Mesenchymal stem cell (in vitro differentiated cells and primary cell): Measurements from ENCODE around the gene SUMO4.

ENCODE experiments used
- DNase-seq: peaks from one replicate; pipeline ENCODE4 v3.0.0-alpha.2; 2013
- H2AFZ ChIP-seq: one replicate; pipeline ENCODE4 v1.6.1; 2013; ENCODE audit warnings: low read depth, mild to moderate bottlenecking, control low read depth, inconsistent platforms, low read length, moderate library complexity
- H2AK5ac ChIP-seq: 2 replicates; pipeline ENCODE4 v1.6.1; 2013; ENCODE audit warnings: low read length, moderate library complexity, mild to moderate bottlenecking, inconsistent platforms; ENCODE audit not compliant: severe bottlenecking
- H2BK120ac ChIP-seq: one replicate; pipeline ENCODE4 v1.6.1; 2013; ENCODE audit warnings: low read depth, mild to moderate bottlenecking, inconsistent platforms, low read length, moderate library complexity
- H2BK12ac ChIP-seq, 2 experiments: one replicate each; pipeline ENCODE4 v1.6.1; 2013; ENCODE audit warnings: inconsistent platforms in 2 of 2, low read length in 2 of 2, mild to moderate bottlenecking in 2 of 2, moderate library complexity in 2 of 2, control low read depth in 1 of 2
- H2BK15ac ChIP-seq: one replicate; pipeline ENCODE4 v1.6.1; 2013; ENCODE audit warnings: mild to moderate bottlenecking, low read depth, inconsistent platforms; ENCODE audit not compliant: poor library complexity, severe bottlenecking
- H2BK5ac ChIP-seq: 2 replicates; pipeline ENCODE4 v1.6.1; 2013; ENCODE audit warnings: low read depth, mild to moderate bottlenecking, low read length, control low read depth, inconsistent platforms; ENCODE audit not compliant: poor library complexity, severe bottlenecking
- H3K14ac ChIP-seq, 2 experiments: one replicate each; pipeline ENCODE4 v1.6.1; 2013; ENCODE audit warnings: inconsistent platforms in 2 of 2, low read length in 2 of 2, control low read depth in 1 of 2, mild to moderate bottlenecking in 1 of 2, moderate library complexity in 1 of 2
- H3K18ac ChIP-seq, 2 experiments: one replicate each; pipeline ENCODE4 v1.6.1; 2013; ENCODE audit warnings: inconsistent platforms in 2 of 2, low read length in 2 of 2, control low read depth in 1 of 2, low read depth in 1 of 2, mild to moderate bottlenecking in 1 of 2
- H3K23ac ChIP-seq, 2 experiments: one replicate each; pipeline ENCODE4 v1.6.1; 2013; ENCODE audit warnings: inconsistent platforms in 2 of 2, low read length in 2 of 2, mild to moderate bottlenecking in 2 of 2, moderate library complexity in 2 of 2, control low read depth in 1 of 2
- H3K27ac ChIP-seq: 2 replicates; pipeline ENCODE4 v1.5.1; 2013; ENCODE audit warnings: mild to moderate bottlenecking, moderate library complexity, low read length, control low read depth, inconsistent platforms; ENCODE audit not compliant: poor library complexity, severe bottlenecking
- H3K27me3 ChIP-seq, 2 experiments: 2 replicates each; pipeline versions ENCODE4 v1.6.1 to v1.7.0; 2013; ENCODE audit warnings: low read length in 2 of 2, mild to moderate bottlenecking in 2 of 2, moderate library complexity in 2 of 2, control low read depth in 1 of 2, inconsistent platforms in 1 of 2; ENCODE audit not compliant: control insufficient read depth in 1 of 2, insufficient read depth in 1 of 2
- H3K36me3 ChIP-seq, 2 experiments: 2 replicates each; pipeline versions ENCODE4 v1.6.1 to v1.7.0; 2013; ENCODE audit warnings: low read length in 2 of 2, control low read depth in 1 of 2, inconsistent platforms in 1 of 2, low read depth in 1 of 2, mild to moderate bottlenecking in 1 of 2; ENCODE audit not compliant: insufficient read depth in 2 of 2, control insufficient read depth in 1 of 2
- H3K4ac ChIP-seq, 2 experiments: one replicate each; pipeline ENCODE4 v1.6.1; 2013; ENCODE audit warnings: inconsistent platforms in 2 of 2, low read length in 2 of 2, mild to moderate bottlenecking in 2 of 2, moderate library complexity in 2 of 2, control low read depth in 1 of 2, low read depth in 1 of 2
- H3K4me1 ChIP-seq: 2 replicates; pipeline ENCODE4 v1.6.1; 2013; ENCODE audit warnings: low read depth, low read length, control low read depth; ENCODE audit not compliant: control insufficient read depth, insufficient read depth
- H3K4me2 ChIP-seq: 2 replicates; pipeline ENCODE4 v1.6.1; 2013; ENCODE audit warnings: low read length, mild to moderate bottlenecking, inconsistent platforms; ENCODE audit not compliant: poor library complexity, severe bottlenecking
- H3K4me3 ChIP-seq, 2 experiments: 2 replicates each; pipeline versions ENCODE4 v1.5.1 to v1.7.0; 2013; ENCODE audit warnings: low read length in 2 of 2, mild to moderate bottlenecking in 2 of 2, control low read depth in 1 of 2, low read depth in 1 of 2; ENCODE audit not compliant: insufficient read depth in 1 of 2
- H3K79me1 ChIP-seq: replicated peaks from 2 replicates; pipeline ENCODE4 v1.6.1; 2013; ENCODE audit warnings: mild to moderate bottlenecking, control low read depth, low read length, inconsistent platforms; ENCODE audit not compliant: poor library complexity, severe bottlenecking
- H3K9ac ChIP-seq: 2 replicates; pipeline ENCODE4 v1.7.0; 2013; ENCODE audit warnings: mild to moderate bottlenecking, low read length, moderate library complexity
- H3K9me3 ChIP-seq: 2 replicates; pipeline ENCODE4 v1.7.0; 2013; ENCODE audit warnings: mild to moderate bottlenecking, low read length; ENCODE audit not compliant: control insufficient read depth
- H4K8ac ChIP-seq: one replicate; pipeline ENCODE4 v1.6.1; 2013; ENCODE audit warnings: inconsistent platforms, mild to moderate bottlenecking, low read length, moderate library complexity
- H4K91ac ChIP-seq: one replicate; pipeline ENCODE4 v1.6.1; 2013; ENCODE audit warnings: mild to moderate bottlenecking, low read length, inconsistent platforms
- WGBS: methylation state at CpG from one replicate; pipeline ENCODE4 v1.1.7; 2013; ENCODE audit warnings: mixed read lengths; 5-methylcytosine and 5-hydroxymethylcytosine counted together

The SUMO4 gene

DNA sequence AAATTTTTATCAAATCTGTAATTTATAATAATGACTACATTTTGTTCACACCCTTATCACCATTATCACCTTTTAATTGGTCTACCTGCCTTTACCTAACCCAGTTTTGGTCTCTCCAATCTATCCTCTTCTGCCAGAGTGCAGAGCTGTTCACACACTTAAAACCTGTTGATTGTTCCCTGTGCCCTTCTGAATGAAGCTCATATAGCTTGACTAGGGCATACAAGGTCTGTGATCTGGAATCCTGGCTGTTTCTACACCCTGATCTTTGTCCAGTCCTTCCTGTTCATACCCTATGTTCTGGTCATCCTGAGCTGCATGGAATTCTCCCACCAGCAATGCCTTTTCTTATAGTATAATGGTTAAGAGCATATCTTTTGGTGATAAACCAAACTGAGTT lies 28.9 kb upstream of the SUMO4 start:
- Histone ChIP-seq H2AFZ (no peak overlapping the region), H4K8ac (no peak overlapping the region), H3K18ac (no peak overlapping the region), H3K27me3 (no peaks in the 10 kb centered on the region), H3K4me3 (no peak overlapping the region), H2AK5ac (no peak overlapping the region), H3K14ac (no peak overlapping the region), H2BK120ac (no peak overlapping the region), H3K4me1 (no peaks in the 10 kb centered on the region), H3K9ac (no peak overlapping the region), H3K4ac (no peak overlapping the region), H3K36me3 (peaks cover 3 to 43% of the 10 kb centered on the region in 2 experiments), H2BK12ac (no peak overlapping the region), H4K91ac (no peak overlapping the region), H3K9me3 (no peaks in the 10 kb centered on the region), H3K27ac (no peak overlapping the region), H3K23ac (no peak overlapping the region), H3K4me2 (no peak overlapping the region), H2BK15ac (no peak overlapping the region), H3K79me1 (peaks cover 5% of the 10 kb centered on the region), H2BK5ac (no peak overlapping the region)
- no peak for DNase-seq

DNA sequence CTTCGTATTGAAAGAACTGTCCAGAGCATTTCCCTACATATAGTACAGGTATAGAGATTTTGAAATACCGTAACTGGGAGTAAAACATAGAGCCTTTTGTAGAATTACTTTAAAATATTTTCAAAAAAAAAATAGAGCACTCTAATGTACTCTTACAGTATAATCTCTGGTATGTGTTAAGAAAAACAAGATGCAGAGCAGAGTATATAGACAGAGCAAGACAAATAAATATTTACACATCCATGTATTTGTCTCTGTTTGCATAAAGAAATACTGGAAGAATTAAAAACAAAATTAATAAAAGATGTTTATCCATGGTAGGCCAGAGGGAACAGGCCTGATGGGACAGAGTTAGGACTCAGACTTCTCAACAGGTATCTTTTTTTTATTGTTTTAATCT lies 28.0 kb upstream of the SUMO4 start:
- H3K79me1 ChIP-seq = peaks cover 5% of the 10 kb centered on the region
- no peak overlapping the region for H2AK5ac ChIP-seq
- no peak overlapping the region for H3K27ac ChIP-seq
- H3K9me3 ChIP-seq = no peaks in the 10 kb centered on the region
- H4K91ac ChIP-seq = no peak overlapping the region
- H3K36me3 ChIP-seq = peaks cover 3 to 43% of the 10 kb centered on the region in 2 experiments
- no peak overlapping the region for H3K4me3 ChIP-seq
- no peak overlapping the region for H3K14ac ChIP-seq
- no peak overlapping the region for H2BK5ac ChIP-seq
- H3K4me1 ChIP-seq = no peaks in the 10 kb centered on the region
- no peak overlapping the region for H3K18ac ChIP-seq
- H2BK15ac ChIP-seq = no peak overlapping the region
- H4K8ac ChIP-seq = no peak overlapping the region
- H3K4ac ChIP-seq = no peak overlapping the region
- no peak overlapping the region for H2AFZ ChIP-seq
- H2BK12ac ChIP-seq = no peak overlapping the region
- H2BK120ac ChIP-seq = no peak overlapping the region
- DNase-seq = no peak
- no peaks in the 10 kb centered on the region for H3K27me3 ChIP-seq
- no peak overlapping the region for H3K4me2 ChIP-seq
- no CpG with 5 or more reads among the region's 2 CpGs for WGBS
- H3K9ac ChIP-seq = no peak overlapping the region
- no peak overlapping the region for H3K23ac ChIP-seq

DNA sequence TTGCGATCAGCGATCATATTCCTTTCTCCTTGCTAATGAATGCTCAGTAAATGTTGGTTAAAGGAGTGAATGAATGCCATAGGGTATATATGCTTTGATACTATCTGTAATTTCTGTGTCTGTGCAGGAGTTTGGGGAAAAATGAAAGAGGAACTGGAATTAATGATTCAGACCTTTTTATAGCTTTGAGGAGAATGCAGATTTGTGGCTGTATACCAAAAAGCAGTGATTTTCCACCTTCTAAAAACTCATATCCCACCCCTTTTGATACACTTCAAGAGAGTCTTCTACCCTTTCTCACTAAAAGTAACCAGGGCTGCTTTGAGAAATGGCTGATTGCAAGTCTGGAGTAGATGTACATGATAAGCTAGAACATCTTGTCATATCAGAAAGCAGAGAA lies 26.6 kb upstream of the SUMO4 start:
- Histone ChIP-seq H3K4me3 (no peak overlapping the region), H4K91ac (no peak overlapping the region), H3K4ac (no peak overlapping the region), H3K23ac (no peak overlapping the region), H3K27ac (no peak overlapping the region), H3K9ac (no peak overlapping the region), H3K27me3 (no peaks in the 10 kb centered on the region), H3K14ac (no peak overlapping the region), H2AFZ (no peak overlapping the region), H3K9me3 (no peaks in the 10 kb centered on the region), H2AK5ac (no peak overlapping the region), H4K8ac (no peak overlapping the region), H2BK120ac (no peak overlapping the region), H3K36me3 (peaks cover 5 to 53% of the 10 kb centered on the region in 2 experiments), H3K4me1 (no peaks in the 10 kb centered on the region), H2BK12ac (no peak overlapping the region), H2BK15ac (no peak overlapping the region), H3K79me1 (peaks cover 12% of the 10 kb centered on the region), H3K18ac (no peak overlapping the region), H3K4me2 (no peak overlapping the region), H2BK5ac (no peak overlapping the region)
- WGBS = 100% methylated on average over 2 of the region's 2 CpGs
- DNase-seq = no peak

DNA sequence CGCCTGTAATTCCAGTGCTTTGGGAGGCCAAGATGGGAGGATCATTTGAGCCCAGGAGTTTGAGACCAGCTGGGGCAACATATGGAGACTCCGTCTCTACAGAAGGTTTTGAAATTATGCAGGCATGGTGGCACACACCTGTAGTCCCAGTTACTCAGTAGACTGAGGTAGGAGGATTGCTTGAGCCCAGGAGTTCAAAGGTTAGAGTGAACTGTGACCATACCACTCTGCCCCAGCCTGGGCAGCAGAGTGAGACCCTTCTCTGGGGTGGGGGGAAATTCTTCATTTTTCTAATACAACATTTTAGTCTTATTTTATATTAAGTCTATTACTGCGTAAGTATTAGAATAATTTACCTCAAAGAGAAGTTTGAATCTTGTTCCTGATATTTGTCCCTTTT lies 20.1 kb upstream of the SUMO4 start:
- Histone ChIP-seq H3K4me1 (peaks cover 1% of the 10 kb centered on the region), H2AK5ac (no peak overlapping the region), H3K79me1 (peaks cover 30% of the 10 kb centered on the region), H3K4me3 (no peak overlapping the region), H3K18ac (no peak overlapping the region), H3K27ac (no peak overlapping the region), H2BK120ac (no peak overlapping the region), H3K14ac (no peak overlapping the region), H3K4ac (no peak overlapping the region), H3K9me3 (no peaks in the 10 kb centered on the region), H2AFZ (no peak overlapping the region), H2BK12ac (no peak overlapping the region), H3K9ac (no peak overlapping the region), H3K36me3 (peaks cover 20 to 64% of the 10 kb centered on the region in 2 experiments), H3K27me3 (no peaks in the 10 kb centered on the region), H4K8ac (no peak overlapping the region), H2BK15ac (no peak overlapping the region), H2BK5ac (no peak overlapping the region), H3K23ac (no peak overlapping the region), H3K4me2 (no peak overlapping the region), H4K91ac (no peak overlapping the region)
- 100% methylated on average over 2 of the region's 3 CpGs for WGBS
- DNase-seq = no peak
